K562 (cell line): ENCODE data around the gene PLCB3.

Experiments
- ARID2 ChIP-seq: fragments of 450-650 bp; IDR thresholded peaks from 2 replicates; pipeline ENCODE4 v1.6.1; 2017; ENCODE audit warnings: antibody characterized with exemption, mild to moderate bottlenecking
- EGR1 ChIP-seq: fragments of 450-650 bp; conservative IDR thresholded peaks from 2 replicates; pipeline ENCODE4 v1.6.1; 2017; ENCODE audit warnings: mild to moderate bottlenecking
- GABPA ChIP-seq: fragments of 200-800 bp; sonication (Bioruptor generic); conservative IDR thresholded peaks from 2 replicates; pipeline ENCODE4 v1.6.1; 2016; ENCODE audit warnings: low read depth, missing genetic modification characterization, missing compliant biosample characterization
- NR1H2 ChIP-seq: sonication (generic); formaldehyde crosslinking; IDR thresholded peaks from 2 replicates; pipeline ENCODE4 v1.4.0; 2020; ENCODE audit warnings: mild to moderate bottlenecking, missing genetic modification reagents
- NR3C1 ChIP-seq: sonication (generic); formaldehyde crosslinking; IDR thresholded peaks from 2 replicates; pipeline ENCODE4 v1.8.1; 2022; ENCODE audit warnings: missing genetic modification reagents
- POLR2AphosphoS2 ChIP-seq: IDR thresholded peaks from 2 replicates; pipeline ENCODE4 v1.6.1; 2012; ENCODE audit warnings: low read length, improper control_type of control experiment
- RAD21 ChIP-seq, 2 experiments: fragments of 250-450 bp in 1 of 2; fragments of 450-650 bp in 1 of 2; sonication (Bioruptor Pico) in 1 of 2; formaldehyde crosslinking in 1 of 2; IDR thresholded peaks in 1 of 2; conservative IDR thresholded peaks in 1 of 2; 2 replicates each; pipeline versions ENCODE4 v1.4.0 to v1.8.0; 2020 to 2022; ENCODE audit warnings: mild to moderate bottlenecking in 2 of 2, moderate library complexity in 1 of 2
- SNIP1 ChIP-seq: fragments of 450-650 bp; IDR thresholded peaks from 2 replicates; pipeline ENCODE4 v1.7.1; 2017; ENCODE audit warnings: low read depth, mild to moderate bottlenecking
- ZNF146 ChIP-seq: IDR thresholded peaks from one replicate; pipeline ENCODE4 v1.6.1; 2018; ENCODE audit warnings: missing compliant biosample characterization; ENCODE audit not compliant: unreplicated experiment

DNA sequence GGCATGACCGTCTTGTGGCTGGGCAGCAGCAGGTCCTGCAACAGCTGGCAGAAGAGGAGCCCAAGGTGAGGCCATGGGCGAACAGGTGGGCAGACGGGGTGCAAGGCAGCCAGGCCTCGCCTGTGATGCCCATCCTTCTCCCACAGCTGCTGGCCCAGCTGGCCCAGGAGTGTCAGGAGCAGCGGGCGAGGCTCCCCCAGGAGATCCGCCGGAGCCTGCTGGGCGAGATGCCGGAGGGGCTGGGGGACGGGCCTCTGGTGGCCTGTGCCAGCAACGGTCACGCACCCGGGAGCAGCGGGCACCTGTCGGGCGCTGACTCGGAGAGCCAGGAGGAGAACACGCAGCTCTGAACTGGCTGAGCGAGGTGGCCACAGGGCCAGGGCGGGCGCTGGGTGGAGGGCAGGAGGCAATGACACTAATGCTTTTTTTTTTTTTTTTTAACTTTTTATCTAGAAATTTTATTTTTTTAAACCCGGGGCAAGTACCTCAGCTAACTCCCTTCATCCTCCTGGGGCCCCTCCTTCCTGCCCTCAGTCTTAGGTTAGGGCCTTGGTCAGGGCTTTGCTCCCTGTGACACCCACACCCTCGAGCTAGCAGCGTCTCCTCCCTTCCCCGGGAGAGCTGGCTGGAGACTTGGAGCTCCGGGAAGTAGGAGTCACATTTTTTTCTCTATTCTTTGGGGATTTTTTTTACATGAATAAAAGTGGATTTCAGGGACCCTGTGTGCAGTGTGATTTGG is 16.0 kb downstream of the PLCB3 start:
- TF ChIP-seq ZNF146 (CRISPR knock-in tag) = no peak
- TF ChIP-seq RAD21 (CRISPR knock-in tag; conservative IDR thresholded peaks at IDR 0.05 in 1 of 2, IDR thresholded peaks at IDR 0.05 in 1 of 2) = no peak
- TF ChIP-seq ARID2 = no peak
- TF ChIP-seq POLR2AphosphoS2 = no peak
- no peak for TF ChIP-seq NR3C1
- no peak for TF ChIP-seq NR1H2 (CRISPR knock-in tag)
- no peak; the same call in 1 of the 2 replicates for TF ChIP-seq EGR1
- TF ChIP-seq GABPA (tag) = no peak
- TF ChIP-seq SNIP1 = no peak
